ENCODE measurements around the gene FAM83C. TPM values are rescaled to one million over a fixed set of nuclear protein-coding genes. Genes with fewer than 3 reads are reported as not detected.
A peak's percentile ranks its signal among the peaks of the same experiment; 100 is the strongest.

Gene FAM83C
- polyA plus RNA-seq, 3 donors = not detected

DNA sequence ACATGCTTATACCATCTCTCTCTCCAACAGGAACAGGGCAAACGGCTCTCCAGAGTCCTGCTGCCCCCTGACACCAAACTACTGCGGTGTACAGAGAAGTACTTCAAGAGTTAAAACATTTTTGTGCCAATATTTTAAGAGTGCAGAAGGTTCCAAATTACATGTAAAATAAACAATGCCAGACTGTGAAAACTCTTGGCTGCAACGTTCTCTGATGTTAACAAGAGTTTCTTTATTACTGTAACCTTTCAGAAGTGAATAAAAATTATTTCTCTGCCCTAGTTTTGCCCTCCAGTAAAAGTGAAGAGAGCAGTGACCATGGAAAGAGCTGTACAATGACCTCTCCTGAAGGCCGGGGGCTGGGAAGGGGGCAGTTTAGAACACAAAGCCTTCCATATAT lies 41.4 kb upstream of the FAM83C start:
- H3K4me1 Mint-ChIP-seq = peaks cover 4% of the 10 kb centered on the region

GRCh38 chr20:35332540-35333200 lies 40.4 kb upstream of the FAM83C start:
- Mint-ChIP-seq H3K4me3 (no peak overlapping the region), H3K4me1 (peaks cover 4% of the 10 kb centered on the region), H3K27ac (peak overlapping the region in 1 of 7 donors; percentile 8), H3K36me3 (peaks cover 11 to 17% of the 10 kb centered on the region in 2 donors), H3K9me3 (no peaks in the 10 kb centered on the region), H3K27me3 (ENCODE audit: low read depth in 3 of 3) (no peaks in the 10 kb centered on the region)
- Histone ChIP-seq H3K9me3 (replicated peaks in 1 of 2; ENCODE audit: control insufficient read depth in 1 of 2, insufficient read depth in 1 of 2, low read length in 2 of 2) (no peaks in the 10 kb centered on the region), H3K27me3 (ENCODE audit: control insufficient read depth in 2 of 2, insufficient read depth in 2 of 2, low read length in 2 of 2) (no peaks in the 10 kb centered on the region), H3K4me2 (replicated peaks; ENCODE audit: extremely low read depth, low read length, poor library complexity, severe bottlenecking) (no peak overlapping the region), H3K36me3 (replicated peaks in 1 of 2; ENCODE audit: control insufficient read depth in 1 of 2, insufficient read depth in 2 of 2, low read length in 2 of 2) (peaks cover 0 to 9% of the 10 kb centered on the region in 2 donors), H3K4me1 (ENCODE audit: control insufficient read depth in 1 of 2, insufficient read depth in 2 of 2, low read length in 2 of 2) (no peaks in the 10 kb centered on the region), H3K79me2 (ENCODE audit: insufficient read depth, low read length) (no peaks in the 10 kb centered on the region), H3K4me3 (replicated peaks in 1 of 3; ENCODE audit: low read depth in 2 of 3, low read length in 3 of 3) (no peak overlapping the region), H4K20me1 (ENCODE audit: insufficient read depth, low read length) (no peaks in the 10 kb centered on the region), H3K9ac (ENCODE audit: insufficient read depth, low read length, poor library complexity, severe bottlenecking) (no peak overlapping the region), H3K27ac (ENCODE audit: low read depth in 1 of 2, low read length in 2 of 2) (no peak overlapping the region), H2AFZ (ENCODE audit: insufficient read depth, low read depth, low read length, poor library complexity, severe bottlenecking) (no peak overlapping the region)
- no peak for TF ChIP-seq CTCF (IDR thresholded peaks at IDR 0.05)
- no peak for DNase-seq
- intact Hi-C loops (cut with micrococcal nuclease) = no loop called here
- WGBS (ENCODE audit: insufficient coverage) = 83% methylated on average over 1 of the region's 5 CpGs

More for the DNA sequence above, 41.4 kb upstream of the FAM83C start:
- Mint-ChIP-seq H3K36me3 (peaks cover 15 to 17% of the 10 kb centered on the region in 2 donors), H3K9me3 (no peaks in the 10 kb centered on the region), H3K4me3 (no peak overlapping the region), H3K27ac (no peak overlapping the region), H3K27me3 (ENCODE audit: low read depth in 3 of 3) (no peaks in the 10 kb centered on the region)
- no peak for TF ChIP-seq CTCF (IDR thresholded peaks at IDR 0.05)
- intact Hi-C loops (cut with micrococcal nuclease) = no loop called here
- H3K4me2 ChIP-seq (replicated peaks; ENCODE audit: extremely low read depth, low read length, poor library complexity, severe bottlenecking) = no peak overlapping the region
- H3K79me2 ChIP-seq (ENCODE audit: insufficient read depth, low read length) = no peaks in the 10 kb centered on the region
- H3K9ac ChIP-seq (ENCODE audit: insufficient read depth, low read length, poor library complexity, severe bottlenecking) = no peak overlapping the region
- no CpG with 5 or more reads among the region's 4 CpGs for WGBS (ENCODE audit: insufficient coverage)
- DNase-seq = no peak
- H2AFZ ChIP-seq (ENCODE audit: insufficient read depth, low read depth, low read length, poor library complexity, severe bottlenecking) = no peak overlapping the region
- H3K27ac ChIP-seq (ENCODE audit: low read depth in 1 of 2, low read length in 2 of 2) = no peak overlapping the region
- no peaks in the 10 kb centered on the region for H3K9me3 ChIP-seq (replicated peaks in 1 of 2; ENCODE audit: control insufficient read depth in 1 of 2, insufficient read depth in 1 of 2, low read length in 2 of 2)
- H3K27me3 ChIP-seq (ENCODE audit: control insufficient read depth in 2 of 2, insufficient read depth in 2 of 2, low read length in 2 of 2) = no peaks in the 10 kb centered on the region
- H3K4me3 ChIP-seq (replicated peaks in 1 of 3; ENCODE audit: low read depth in 2 of 3, low read length in 3 of 3) = no peak overlapping the region
- no peaks in the 10 kb centered on the region for H3K4me1 ChIP-seq (ENCODE audit: control insufficient read depth in 1 of 2, insufficient read depth in 2 of 2, low read length in 2 of 2)
- peaks cover 0 to 9% of the 10 kb centered on the region in 2 donors for H3K36me3 ChIP-seq (replicated peaks in 1 of 2; ENCODE audit: control insufficient read depth in 1 of 2, insufficient read depth in 2 of 2, low read length in 2 of 2)
- H4K20me1 ChIP-seq (ENCODE audit: insufficient read depth, low read length) = no peaks in the 10 kb centered on the region
